Activated B cell treated with CpG ODN at 0.5 μM for 24 hours (primary cell): ENCODE results near the gene SAFB. TPM values are rescaled to one million over a fixed set of nuclear protein-coding genes. Genes with fewer than 3 reads are reported as not detected.

ENCODE experiments used
- total RNA-seq: library from RNA; stranded (reverse); gene quantifications from 2 replicates; pipeline ENCODE4 v1.2.3, GENCODE V29; 2022

Gene SAFB
- total RNA-seq, 1 donor from 2014 or later: 171 TPM

Other genes starting within 250 kb of the SAFB start
- gene ZNRF4, start 167.7 kb upstream of the SAFB start, total RNA-seq: not detected in 2 replicates
- gene TINCR, start 55.1 kb upstream of the SAFB start, total RNA-seq: 0.61 and 1.00 TPM in 2 replicates
- 123 and 143 TPM in 2 replicates for gene SAFB2, start 307 bp upstream of the SAFB start, total RNA-seq
- 58.0 and 60.8 TPM in 2 replicates for gene MICOS13, start 57.4 kb downstream of the SAFB start, total RNA-seq
- gene HSD11B1L, start 57.9 kb downstream of the SAFB start, total RNA-seq: 1.4 and 1.5 TPM in 2 replicates
- 1,170 and 1,330 TPM in 2 replicates for gene RPL36, start 67.2 kb downstream of the SAFB start, total RNA-seq
- gene LONP1, start 97.1 kb downstream of the SAFB start, total RNA-seq: 72.9 and 77.5 TPM in 2 replicates
- gene CATSPERD, start 97.6 kb downstream of the SAFB start, total RNA-seq: not detected in 2 replicates
- 7.5 and 9.8 TPM in 2 replicates for gene PRR22, start 161.7 kb downstream of the SAFB start, total RNA-seq
- 82.8 and 89.1 TPM in 2 replicates for gene DUS3L, start 168.1 kb downstream of the SAFB start, total RNA-seq
- gene NRTN, start 182.0 kb downstream of the SAFB start, total RNA-seq: 0.32 and 0.42 TPM in 2 replicates
- gene FUT6, start 216.6 kb downstream of the SAFB start, total RNA-seq: not detected in 2 replicates
- gene FUT3, start 228.4 kb downstream of the SAFB start, total RNA-seq: not detected in 2 replicates
- not detected in 2 replicates for gene FUT5, start 247.5 kb downstream of the SAFB start, total RNA-seq